Islet precursor cell (in vitro differentiated cells): ENCODE results near the gene NRXN3.

Experiments
- DNase-seq: peaks from one replicate; pipeline ENCODE4 v3.0.0-alpha.2; 2018

The NRXN3 gene

GRCh38 chr14:79179985-79180384, 1009.8 kb downstream of the NRXN3 start:
- DNase-seq: no peak

- no peak for DNase-seq
Measured at GRCh38 chr14:79180656-79181055, 1010.5 kb downstream of the NRXN3 start.

GRCh38 chr14:79186523-79186922, 1016.4 kb downstream of the NRXN3 start:
- peak; percentile 55 for DNase-seq

GRCh38 chr14:79193689-79194477, 1023.7 kb downstream of the NRXN3 start:
- no peak for DNase-seq

GRCh38 chr14:79196216-79196615, 1026.0 kb downstream of the NRXN3 start:
- DNase-seq: no peak

GRCh38 chr14:79197516-79197915, 1027.3 kb downstream of the NRXN3 start:
- DNase-seq: no peak

GRCh38 chr14:79199217-79199616, 1029.0 kb downstream of the NRXN3 start:
- DNase-seq: no peak

- no peak for DNase-seq
Measured at GRCh38 chr14:79201564-79202207, 1031.5 kb downstream of the NRXN3 start.

GRCh38 chr14:79204591-79204990, 1034.4 kb downstream of the NRXN3 start:
- no peak for DNase-seq

- no peak for DNase-seq
Measured at GRCh38 chr14:79209418-79209817, 1039.2 kb downstream of the NRXN3 start.

GRCh38 chr14:79225815-79226214, 1055.6 kb downstream of the NRXN3 start:
- no peak for DNase-seq

GRCh38 chr14:79229383-79229909, 1059.3 kb downstream of the NRXN3 start:
- peak; percentile 83 for DNase-seq

GRCh38 chr14:79242666-79243065, 1072.5 kb downstream of the NRXN3 start:
- no peak for DNase-seq

- no peak for DNase-seq
Measured at GRCh38 chr14:79246173-79246572, 1076.0 kb downstream of the NRXN3 start.

- DNase-seq: no peak
Measured at GRCh38 chr14:79248126-79248525, 1078.0 kb downstream of the NRXN3 start.

GRCh38 chr14:79248771-79249170, 1078.6 kb downstream of the NRXN3 start:
- no peak for DNase-seq

GRCh38 chr14:79251278-79251677, 1081.1 kb downstream of the NRXN3 start:
- no peak for DNase-seq

GRCh38 chr14:79253576-79253975, 1083.4 kb downstream of the NRXN3 start:
- no peak for DNase-seq

GRCh38 chr14:79254069-79254775, 1084.0 kb downstream of the NRXN3 start:
- no peak for DNase-seq

GRCh38 chr14:79256380-79256779, 1086.2 kb downstream of the NRXN3 start:
- no peak for DNase-seq

GRCh38 chr14:79260406-79260805, 1090.2 kb downstream of the NRXN3 start:
- no peak for DNase-seq

GRCh38 chr14:79265366-79265946, 1095.3 kb downstream of the NRXN3 start:
- no peak for DNase-seq

- no peak for DNase-seq
Measured at GRCh38 chr14:79270361-79270760, 1100.2 kb downstream of the NRXN3 start.
